C4-2B (cell line): Measurements from ENCODE around the gene PTCH1.

ENCODE experiments used
- CTCF ChIP-seq: fragments of 450-650 bp; conservative IDR thresholded peaks from 2 replicates; pipeline ENCODE4 v1.5.1; 2017; ENCODE audit warnings: mild to moderate bottlenecking
- ZFX ChIP-seq: fragments of 450-650 bp; IDR thresholded peaks from 2 replicates; pipeline ENCODE4 v1.6.1; 2017

GRCh38 chr9:95511952-95512708, 4.6 kb downstream of the PTCH1 start:
- TF ChIP-seq CTCF (no peak), ZFX (no peak)
